NCI-H510A treated with DMSO at 0.1 percent for 48 hours (cell line): ENCODE measurements around the gene SETBP1.

Experiments
- DNase-seq: peaks from one replicate; lab custom pipeline; 2025; lab: John Stamatoyannopoulos, UW

SETBP1 gene

GRCh38 chr18:45066886-45067285 is 386.2 kb downstream of the SETBP1 start:
- DNase-seq: no peak

- no peak for DNase-seq
Measured at GRCh38 chr18:45068400-45069094, 387.9 kb downstream of the SETBP1 start.

GRCh38 chr18:45069546-45069945 is 388.9 kb downstream of the SETBP1 start:
- no peak for DNase-seq

GRCh38 chr18:45071956-45072355 is 391.3 kb downstream of the SETBP1 start:
- no peak for DNase-seq

- DNase-seq: no peak
Measured at GRCh38 chr18:45073556-45073955, 392.9 kb downstream of the SETBP1 start.

GRCh38 chr18:45081566-45082181 is 401.0 kb downstream of the SETBP1 start:
- DNase-seq: no peak

GRCh38 chr18:45083226-45083855 is 402.7 kb downstream of the SETBP1 start:
- DNase-seq: no peak

- DNase-seq: no peak
Measured at GRCh38 chr18:45084206-45084605, 403.5 kb downstream of the SETBP1 start.

GRCh38 chr18:45085916-45086624 is 405.4 kb downstream of the SETBP1 start:
- no peak for DNase-seq

GRCh38 chr18:45086777-45087176 is 406.1 kb downstream of the SETBP1 start:
- DNase-seq: no peak

GRCh38 chr18:45090526-45091140 is 409.9 kb downstream of the SETBP1 start:
- DNase-seq: no peak

GRCh38 chr18:45100321-45101105 is 419.8 kb downstream of the SETBP1 start:
- no peak for DNase-seq

- no peak for DNase-seq
Measured at GRCh38 chr18:45102126-45102525, 421.4 kb downstream of the SETBP1 start.

- no peak for DNase-seq
Measured at GRCh38 chr18:45102863-45103262, 422.2 kb downstream of the SETBP1 start.

GRCh38 chr18:45103319-45104048 is 422.8 kb downstream of the SETBP1 start:
- DNase-seq: no peak

- DNase-seq: no peak
Measured at GRCh38 chr18:45104049-45104395, 423.3 kb downstream of the SETBP1 start.

- DNase-seq: no peak
Measured at GRCh38 chr18:45106331-45106774, 425.7 kb downstream of the SETBP1 start.

- DNase-seq: no peak
Measured at GRCh38 chr18:45107425-45107824, 426.7 kb downstream of the SETBP1 start.

- no peak for DNase-seq
Measured at GRCh38 chr18:45108754-45109153, 428.1 kb downstream of the SETBP1 start.

- no peak for DNase-seq
Measured at GRCh38 chr18:45109271-45109670, 428.6 kb downstream of the SETBP1 start.

GRCh38 chr18:45109706-45110105 is 429.0 kb downstream of the SETBP1 start:
- no peak for DNase-seq
